Measurements from ENCODE around the gene TBC1D14. TPM values are rescaled to one million over a fixed set of nuclear protein-coding genes. Genes with fewer than 3 reads are reported as not detected.

Gene TBC1D14
- total and polyA plus RNA-seq, 9 of the 15 experiments (the other 6 are each of a cell fraction or from before 2014, with no cell fraction given): 2.1 to 59.6 (median 44.8) TPM

DNA sequence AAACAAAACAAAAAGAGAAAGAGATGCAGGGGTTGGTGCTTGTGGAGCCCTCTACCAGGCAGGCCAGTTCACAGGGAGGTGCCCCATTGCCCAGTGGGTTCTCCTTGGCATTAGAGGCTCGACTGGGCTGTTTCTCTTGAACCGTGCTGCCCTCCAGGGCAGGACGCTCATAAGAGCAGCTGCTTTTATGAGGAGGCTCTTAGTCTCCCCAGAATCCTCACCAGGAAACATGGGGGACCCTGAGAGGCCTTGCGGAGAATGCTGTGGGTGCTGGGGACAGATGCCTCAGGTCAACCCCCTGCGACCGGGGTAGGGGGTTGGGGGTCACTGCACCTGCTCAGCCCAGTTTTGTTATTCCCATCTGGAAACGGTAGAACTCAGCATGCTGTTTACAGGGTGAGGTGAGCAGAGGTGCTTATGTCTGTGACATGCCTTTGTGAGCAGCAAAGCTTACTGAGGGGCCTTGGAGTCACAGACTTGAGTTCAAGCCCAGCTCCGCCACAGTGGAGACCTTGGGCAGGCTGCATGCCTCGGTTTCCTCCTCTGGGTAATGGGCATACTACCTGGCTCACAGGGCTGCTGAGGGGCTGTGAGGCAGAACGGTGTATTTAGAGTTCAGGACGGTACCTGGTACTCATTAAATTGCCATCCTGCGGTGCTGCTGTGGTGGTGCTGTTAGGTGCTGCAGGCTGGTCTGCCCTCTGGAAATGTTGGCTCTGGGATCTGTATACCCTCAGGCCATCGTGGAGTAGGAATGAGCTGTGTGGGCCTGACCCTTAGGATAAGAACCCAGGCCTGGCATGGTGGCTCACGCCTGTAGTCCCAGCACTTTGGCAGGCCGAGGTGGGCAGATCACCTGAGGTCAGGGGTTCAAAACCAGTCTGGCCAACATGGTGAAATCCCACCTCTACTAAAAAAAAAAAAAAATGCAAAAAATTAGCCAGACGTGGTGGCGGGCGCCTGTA, 5.7 kb downstream of the TBC1D14 start (continued):
- TF ChIP-seq, protein P1, sequence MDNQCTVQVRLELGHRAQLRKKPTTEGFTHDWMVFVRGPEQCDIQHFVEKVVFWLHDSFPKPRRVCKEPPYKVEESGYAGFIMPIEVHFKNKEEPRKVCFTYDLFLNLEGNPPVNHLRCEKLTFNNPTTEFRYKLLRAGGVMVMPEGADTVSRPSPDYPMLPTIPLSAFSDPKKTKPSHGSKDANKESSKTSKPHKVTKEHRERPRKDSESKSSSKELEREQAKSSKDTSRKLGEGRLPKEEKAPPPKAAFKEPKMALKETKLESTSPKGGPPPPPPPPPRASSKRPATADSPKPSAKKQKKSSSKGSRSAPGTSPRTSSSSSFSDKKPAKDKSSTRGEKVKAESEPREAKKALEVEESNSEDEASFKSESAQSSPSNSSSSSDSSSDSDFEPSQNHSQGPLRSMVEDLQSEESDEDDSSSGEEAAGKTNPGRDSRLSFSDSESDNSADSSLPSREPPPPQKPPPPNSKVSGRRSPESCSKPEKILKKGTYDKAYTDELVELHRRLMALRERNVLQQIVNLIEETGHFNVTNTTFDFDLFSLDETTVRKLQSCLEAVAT (IDR thresholded peaks at IDR 0.05): no peak
- TF ChIP-seq, protein P2, sequence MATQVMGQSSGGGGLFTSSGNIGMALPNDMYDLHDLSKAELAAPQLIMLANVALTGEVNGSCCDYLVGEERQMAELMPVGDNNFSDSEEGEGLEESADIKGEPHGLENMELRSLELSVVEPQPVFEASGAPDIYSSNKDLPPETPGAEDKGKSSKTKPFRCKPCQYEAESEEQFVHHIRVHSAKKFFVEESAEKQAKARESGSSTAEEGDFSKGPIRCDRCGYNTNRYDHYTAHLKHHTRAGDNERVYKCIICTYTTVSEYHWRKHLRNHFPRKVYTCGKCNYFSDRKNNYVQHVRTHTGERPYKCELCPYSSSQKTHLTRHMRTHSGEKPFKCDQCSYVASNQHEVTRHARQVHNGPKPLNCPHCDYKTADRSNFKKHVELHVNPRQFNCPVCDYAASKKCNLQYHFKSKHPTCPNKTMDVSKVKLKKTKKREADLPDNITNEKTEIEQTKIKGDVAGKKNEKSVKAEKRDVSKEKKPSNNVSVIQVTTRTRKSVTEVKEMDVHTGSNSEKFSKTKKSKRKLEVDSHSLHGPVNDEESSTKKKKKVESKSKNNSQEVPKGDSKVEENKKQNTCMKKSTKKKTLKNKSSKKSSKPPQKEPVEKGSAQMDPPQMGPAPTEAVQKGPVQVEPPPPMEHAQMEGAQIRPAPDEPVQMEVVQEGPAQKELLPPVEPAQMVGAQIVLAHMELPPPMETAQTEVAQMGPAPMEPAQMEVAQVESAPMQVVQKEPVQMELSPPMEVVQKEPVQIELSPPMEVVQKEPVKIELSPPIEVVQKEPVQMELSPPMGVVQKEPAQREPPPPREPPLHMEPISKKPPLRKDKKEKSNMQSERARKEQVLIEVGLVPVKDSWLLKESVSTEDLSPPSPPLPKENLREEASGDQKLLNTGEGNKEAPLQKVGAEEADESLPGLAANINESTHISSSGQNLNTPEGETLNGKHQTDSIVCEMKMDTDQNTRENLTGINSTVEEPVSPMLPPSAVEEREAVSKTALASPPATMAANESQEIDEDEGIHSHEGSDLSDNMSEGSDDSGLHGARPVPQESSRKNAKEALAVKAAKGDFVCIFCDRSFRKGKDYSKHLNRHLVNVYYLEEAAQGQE (IDR thresholded peaks at IDR 0.05; ENCODE audit: borderline replicate concordance): no peak
- TF ChIP-seq, protein P2 (CRISPR knock-in tag; IDR thresholded peaks at IDR 0.05; ENCODE audit: low read depth): no peak
- TF ChIP-seq DMBX1 (CRISPR knock-in tag; IDR thresholded peaks at IDR 0.05; ENCODE audit: borderline replicate concordance) (peak; percentile 34; the same call in 1 of the 2 replicates), RFX7 (CRISPR knock-in tag; IDR thresholded peaks at IDR 0.05) (no peak), WHSC1 (IDR thresholded peaks at IDR 0.05; ENCODE audit: low read length) (no peak), RBM15 (IDR thresholded peaks at IDR 0.05; ENCODE audit: insufficient read depth, low read length) (no peak), ZNF77 (CRISPR knock-in tag; IDR thresholded peaks at IDR 0.05) (no peak), ZBTB17 (CRISPR knock-in tag; IDR thresholded peaks at IDR 0.05) (no peak), ZNF695 (CRISPR knock-in tag; IDR thresholded peaks at IDR 0.05) (no peak)
- TF ChIP-seq, protein P3, sequence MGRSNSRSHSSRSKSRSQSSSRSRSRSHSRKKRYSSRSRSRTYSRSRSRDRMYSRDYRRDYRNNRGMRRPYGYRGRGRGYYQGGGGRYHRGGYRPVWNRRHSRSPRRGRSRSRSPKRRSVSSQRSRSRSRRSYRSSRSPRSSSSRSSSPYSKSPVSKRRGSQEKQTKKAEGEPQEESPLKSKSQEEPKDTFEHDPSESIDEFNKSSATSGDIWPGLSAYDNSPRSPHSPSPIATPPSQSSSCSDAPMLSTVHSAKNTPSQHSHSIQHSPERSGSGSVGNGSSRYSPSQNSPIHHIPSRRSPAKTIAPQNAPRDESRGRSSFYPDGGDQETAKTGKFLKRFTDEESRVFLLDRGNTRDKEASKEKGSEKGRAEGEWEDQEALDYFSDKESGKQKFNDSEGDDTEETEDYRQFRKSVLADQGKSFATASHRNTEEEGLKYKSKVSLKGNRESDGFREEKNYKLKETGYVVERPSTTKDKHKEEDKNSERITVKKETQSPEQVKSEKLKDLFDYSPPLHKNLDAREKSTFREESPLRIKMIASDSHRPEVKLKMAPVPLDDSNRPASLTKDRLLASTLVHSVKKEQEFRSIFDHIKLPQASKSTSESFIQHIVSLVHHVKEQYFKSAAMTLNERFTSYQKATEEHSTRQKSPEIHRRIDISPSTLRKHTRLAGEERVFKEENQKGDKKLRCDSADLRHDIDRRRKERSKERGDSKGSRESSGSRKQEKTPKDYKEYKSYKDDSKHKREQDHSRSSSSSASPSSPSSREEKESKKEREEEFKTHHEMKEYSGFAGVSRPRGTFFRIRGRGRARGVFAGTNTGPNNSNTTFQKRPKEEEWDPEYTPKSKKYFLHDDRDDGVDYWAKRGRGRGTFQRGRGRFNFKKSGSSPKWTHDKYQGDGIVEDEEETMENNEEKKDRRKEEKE (IDR thresholded peaks at IDR 0.05; ENCODE audit: borderline replicate concordance in 1 of 2, control insufficient read depth in 1 of 2, low read depth in 2 of 2, low read length in 1 of 2): no peak
- TF ChIP-seq, protein P4, sequence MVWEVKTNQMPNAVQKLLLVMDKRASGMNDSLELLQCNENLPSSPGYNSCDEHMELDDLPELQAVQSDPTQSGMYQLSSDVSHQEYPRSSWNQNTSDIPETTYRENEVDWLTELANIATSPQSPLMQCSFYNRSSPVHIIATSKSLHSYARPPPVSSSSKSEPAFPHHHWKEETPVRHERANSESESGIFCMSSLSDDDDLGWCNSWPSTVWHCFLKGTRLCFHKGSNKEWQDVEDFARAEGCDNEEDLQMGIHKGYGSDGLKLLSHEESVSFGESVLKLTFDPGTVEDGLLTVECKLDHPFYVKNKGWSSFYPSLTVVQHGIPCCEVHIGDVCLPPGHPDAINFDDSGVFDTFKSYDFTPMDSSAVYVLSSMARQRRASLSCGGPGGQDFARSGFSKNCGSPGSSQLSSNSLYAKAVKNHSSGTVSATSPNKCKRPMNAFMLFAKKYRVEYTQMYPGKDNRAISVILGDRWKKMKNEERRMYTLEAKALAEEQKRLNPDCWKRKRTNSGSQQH (CRISPR knock-in tag; IDR thresholded peaks at IDR 0.05): no peak

Measured in K562 (cell line).